CD14-positive monocyte (primary cell): ENCODE data around the gene GBX1. TPM values are rescaled to one million over a fixed set of nuclear protein-coding genes. Genes with fewer than 3 reads are reported as not detected.

Experiments
- DNase-seq, 3 donors: peaks; one replicate each; pipeline ENCODE4 v3.0.0-alpha.2; 2011 to 2022
- H2AFZ ChIP-seq: 2 replicates; pipeline ENCODE4 v1.6.0; 2012; ENCODE audit warnings: mild to moderate bottlenecking, low read depth, low read length, inconsistent platforms; ENCODE audit not compliant: insufficient read depth, poor library complexity, severe bottlenecking
- H3K27ac ChIP-seq, 2 donors: 1 replicate in 1 of 2; 2 replicates in 1 of 2; pipeline ENCODE4 v1.5.1; 2012 to 2013; ENCODE audit warnings: low read length in 2 of 2, control low read depth in 1 of 2, inconsistent platforms in 1 of 2, low read depth in 1 of 2, mild to moderate bottlenecking in 1 of 2
- H3K27me3 ChIP-seq, 2 donors: one replicate each; pipeline versions ENCODE4 v1.6.0 to v1.6.1; 2011 to 2013; ENCODE audit warnings: low read length in 2 of 2; ENCODE audit not compliant: control insufficient read depth in 2 of 2, insufficient read depth in 2 of 2
- H3K36me3 ChIP-seq, 2 donors: replicated peaks in 1 of 2; 1 replicate in 1 of 2; 2 replicates in 1 of 2; pipeline versions ENCODE4 v1.5.1 to v1.6.1; 2012 to 2013; ENCODE audit warnings: low read length in 2 of 2, control low read depth in 1 of 2, inconsistent platforms in 1 of 2, mild to moderate bottlenecking in 1 of 2; ENCODE audit not compliant: insufficient read depth in 2 of 2, control insufficient read depth in 1 of 2
- H3K4me1 ChIP-seq, 2 donors: 1 replicate in 1 of 2; 2 replicates in 1 of 2; pipeline versions ENCODE4 v1.5.1 to v1.6.1; 2012 to 2013; ENCODE audit warnings: low read length in 2 of 2, control low read depth in 1 of 2, inconsistent platforms in 1 of 2, mild to moderate bottlenecking in 1 of 2, moderate library complexity in 1 of 2; ENCODE audit not compliant: insufficient read depth in 2 of 2, control insufficient read depth in 1 of 2
- H3K4me2 ChIP-seq: replicated peaks from 2 replicates; pipeline ENCODE3; 2012; ENCODE audit warnings: low read length, moderate library complexity, mild to moderate bottlenecking; ENCODE audit not compliant: poor library complexity, severe bottlenecking; ENCODE audit errors: extremely low read depth
- H3K4me3 ChIP-seq, 3 experiments: fragments of 200-600 bp in 1 of 3; sonication (generic) in 1 of 3; replicated peaks in 1 of 3; 1 replicate in 2 of 3; 2 replicates in 1 of 3; pipeline ENCODE4 v1.5.1; 2011 to 2013; ENCODE audit warnings: low read length in 3 of 3, mild to moderate bottlenecking in 3 of 3, control low read depth in 2 of 3, low read depth in 2 of 3, inconsistent platforms in 1 of 3, moderate library complexity in 1 of 3
- H3K79me2 ChIP-seq: 2 replicates; pipeline ENCODE4 v1.6.0; 2012; ENCODE audit warnings: mild to moderate bottlenecking, control low read depth, inconsistent platforms, low read length, moderate library complexity; ENCODE audit not compliant: insufficient read depth
- H3K9ac ChIP-seq: 2 replicates; pipeline ENCODE4 v1.6.0; 2017; ENCODE audit warnings: low read length, mild to moderate bottlenecking; ENCODE audit not compliant: insufficient read depth, poor library complexity, severe bottlenecking
- H3K9me3 ChIP-seq, 2 donors: replicated peaks in 1 of 2; 1 replicate in 1 of 2; 2 replicates in 1 of 2; pipeline versions ENCODE4 v1.5.1 to v1.6.1; 2012 to 2013; ENCODE audit warnings: low read length in 2 of 2, control low read depth in 1 of 2; ENCODE audit not compliant: control insufficient read depth in 1 of 2, insufficient read depth in 1 of 2
- H4K20me1 ChIP-seq: 2 replicates; pipeline ENCODE4 v1.6.0; 2012; ENCODE audit warnings: mild to moderate bottlenecking, low read length, control low read depth, moderate library complexity; ENCODE audit not compliant: insufficient read depth
- H3K27ac Mint-ChIP-seq, 7 donors: one replicate each; pipeline ENCODE4 v1.8.0; 2020; ENCODE audit warnings: mild to moderate bottlenecking in 7 of 7, mixed read lengths in 7 of 7, moderate library complexity in 6 of 7, inconsistent platforms in 2 of 7
- H3K27me3 Mint-ChIP-seq, 3 donors: one replicate each; pipeline ENCODE4 v1.8.0; 2021 to 2022; ENCODE audit warnings: low read depth in 3 of 3, mild to moderate bottlenecking in 3 of 3, mixed read lengths in 3 of 3, moderate library complexity in 3 of 3, inconsistent platforms in 1 of 3
- H3K36me3 Mint-ChIP-seq, 2 donors: one replicate each; pipeline ENCODE4 v1.8.0; 2020; ENCODE audit warnings: mixed read lengths in 2 of 2, inconsistent platforms in 1 of 2, mild to moderate bottlenecking in 1 of 2
- H3K4me1 Mint-ChIP-seq: one replicate; pipeline ENCODE4 v1.8.0; 2020; ENCODE audit warnings: mild to moderate bottlenecking, mixed read lengths
- H3K4me3 Mint-ChIP-seq, 2 donors: one replicate each; pipeline ENCODE4 v1.8.0; 2020; ENCODE audit warnings: mild to moderate bottlenecking in 2 of 2, mixed read lengths in 2 of 2, moderate library complexity in 1 of 2
- H3K9me3 Mint-ChIP-seq, 7 donors: one replicate each; pipeline ENCODE4 v1.8.0; 2020 to 2022; ENCODE audit warnings: mixed read lengths in 7 of 7, mild to moderate bottlenecking in 6 of 7, moderate library complexity in 6 of 7, inconsistent platforms in 2 of 7
- CTCF ChIP-seq: fragments of 200-600 bp; IDR thresholded peaks from one replicate; pipeline ENCODE4 v1.8.0; 2022; ENCODE audit warnings: antibody characterized with exemption, mild to moderate bottlenecking
- WGBS: methylation state at CpG from one replicate; pipeline ENCODE4 v1.1.5; 2013; ENCODE audit warnings: missing lambda C conversion rate; ENCODE audit not compliant: insufficient coverage; 5-methylcytosine and 5-hydroxymethylcytosine counted together
- intact Hi-C, 2 donors: fragments of 100-400 bp; cut with micrococcal nuclease; formaldehyde crosslinking; loops; one replicate each; pipeline versions ENCODE4 v1.15.0 to v1.15.1; 2023
- polyA plus RNA-seq, 3 donors: library from polyadenylated mRNA; depleted of rRNA in 1 of 3; unstranded in 2 of 3; stranded (reverse) in 1 of 3; fragments of 300-500 nt in 2 of 3; fragments of >200 nt in 1 of 3; fragmentation: Illumina TruSeq in 2 of 3; gene quantifications; 1 replicate in 2 of 3; 2 replicates in 1 of 3; pipeline ENCODE4 v1.2.3, GENCODE V29; 2012 to 2021

The GBX1 gene
- polyA plus RNA-seq, 3 donors = not detected

DNA sequence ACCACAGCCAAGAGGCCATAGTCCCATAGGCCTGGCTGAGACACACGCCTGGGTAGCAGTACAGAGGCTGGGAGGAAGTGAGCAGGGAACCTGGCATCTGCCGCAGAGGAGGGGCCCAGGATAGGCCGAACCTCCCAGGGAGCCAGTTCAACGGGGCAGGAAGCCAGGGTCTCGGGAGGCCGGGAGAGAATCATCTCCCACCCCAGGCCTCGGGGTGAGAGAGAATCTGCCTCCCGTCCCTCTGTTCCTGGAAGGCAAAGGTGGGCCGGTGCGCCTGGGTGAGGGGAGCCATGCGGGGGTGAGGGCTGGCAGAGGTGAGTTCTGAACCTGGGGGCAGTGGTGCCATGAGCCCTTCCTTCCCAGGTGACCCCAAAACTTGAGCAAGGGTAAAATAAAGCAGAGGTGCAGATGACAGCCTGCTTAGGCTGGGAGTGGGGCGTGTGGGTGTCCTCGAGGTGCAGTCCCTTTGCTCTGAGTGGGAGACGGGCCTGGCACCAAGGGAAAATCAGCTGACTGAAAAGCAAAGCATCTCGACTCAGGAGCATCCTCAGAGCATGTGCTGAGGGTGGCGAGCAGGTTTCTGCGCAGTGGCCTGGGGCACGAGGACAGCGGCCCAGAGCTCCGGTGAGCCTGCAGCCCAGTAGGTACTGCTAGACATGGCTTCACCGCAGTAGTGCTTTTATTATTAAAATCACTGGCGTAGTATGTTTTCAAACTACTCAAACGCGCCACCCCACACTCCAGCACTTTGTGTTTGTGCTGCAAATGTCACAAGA lies 65.7 kb downstream of the GBX1 start:
- no peaks in the 10 kb centered on the region for H3K9me3 ChIP-seq
- H3K4me3 ChIP-seq = no peak overlapping the region
- no peak for DNase-seq
- peaks cover 100% of the 10 kb centered on the region for H4K20me1 ChIP-seq
- no peaks in the 10 kb centered on the region for H3K27me3 ChIP-seq
- intact Hi-C loops = no loop called here
- peak overlapping the region in 1 of 7 donors; percentile 8 for H3K27ac Mint-ChIP-seq
- no peaks in the 10 kb centered on the region for H3K27me3 Mint-ChIP-seq
- no peak for TF ChIP-seq CTCF
- peaks cover 7% of the 10 kb centered on the region for H3K4me1 Mint-ChIP-seq
- no peak overlapping the region for H3K4me3 Mint-ChIP-seq
- peaks cover 0 to 1% (median 0%) of the 10 kb centered on the region in 7 donors for H3K9me3 Mint-ChIP-seq
- 86% methylated on average over 17 of the region's 24 CpGs for WGBS
- H3K9ac ChIP-seq = no peak overlapping the region
- H3K36me3 Mint-ChIP-seq = peaks cover 19 to 20% of the 10 kb centered on the region in 2 donors
- no peak overlapping the region for H3K27ac ChIP-seq
- H3K36me3 ChIP-seq = peaks cover 0 to 4% of the 10 kb centered on the region in 2 donors
- no peak overlapping the region for H2AFZ ChIP-seq
- H3K79me2 ChIP-seq = peaks cover 39% of the 10 kb centered on the region
- H3K4me2 ChIP-seq = no peak overlapping the region
- no peaks in the 10 kb centered on the region for H3K4me1 ChIP-seq

GRCh38 chr7:151100921-151101320 lies 66.6 kb downstream of the GBX1 start:
- Histone ChIP-seq H3K4me2 (no peak overlapping the region), H3K9ac (no peak overlapping the region), H3K27ac (no peak overlapping the region), H3K27me3 (no peaks in the 10 kb centered on the region), H3K9me3 (no peaks in the 10 kb centered on the region), H2AFZ (no peak overlapping the region), H3K4me3 (no peak overlapping the region), H4K20me1 (peaks cover 100% of the 10 kb centered on the region), H3K36me3 (no peaks in the 10 kb centered on the region), H3K4me1 (no peaks in the 10 kb centered on the region), H3K79me2 (peaks cover 45% of the 10 kb centered on the region)
- TF ChIP-seq CTCF = no peak
- Mint-ChIP-seq H3K9me3 (peaks cover 0 to 1% (median 0%) of the 10 kb centered on the region in 7 donors), H3K36me3 (peaks cover 17 to 24% of the 10 kb centered on the region in 2 donors), H3K27me3 (no peaks in the 10 kb centered on the region), H3K4me3 (no peak overlapping the region), H3K4me1 (peaks cover 7% of the 10 kb centered on the region), H3K27ac (no peak overlapping the region)
- intact Hi-C loops = no loop called here
- WGBS = 95% methylated on average over 8 of the region's 10 CpGs
- DNase-seq = no peak
